ENCODE results near the gene LMX1A. TPM values are rescaled to one million over a fixed set of nuclear protein-coding genes. Genes with fewer than 3 reads are reported as not detected.

LMX1A gene
- total RNA-seq, 1 donor from 2014 or later = 1.6 TPM

GRCh38 chr1:165306543-165307434 is 49.7 kb downstream of the LMX1A start:
- Histone ChIP-seq H3K4me3 (ENCODE audit: low read length in 3 of 3) (no peak overlapping the region), H3K27me3 (ENCODE audit: control insufficient read depth in 3 of 3, insufficient read depth in 3 of 3, low read length in 3 of 3) (peaks cover 4 to 17% (median 7%) of the 10 kb centered on the region in 3 donors)

DNA sequence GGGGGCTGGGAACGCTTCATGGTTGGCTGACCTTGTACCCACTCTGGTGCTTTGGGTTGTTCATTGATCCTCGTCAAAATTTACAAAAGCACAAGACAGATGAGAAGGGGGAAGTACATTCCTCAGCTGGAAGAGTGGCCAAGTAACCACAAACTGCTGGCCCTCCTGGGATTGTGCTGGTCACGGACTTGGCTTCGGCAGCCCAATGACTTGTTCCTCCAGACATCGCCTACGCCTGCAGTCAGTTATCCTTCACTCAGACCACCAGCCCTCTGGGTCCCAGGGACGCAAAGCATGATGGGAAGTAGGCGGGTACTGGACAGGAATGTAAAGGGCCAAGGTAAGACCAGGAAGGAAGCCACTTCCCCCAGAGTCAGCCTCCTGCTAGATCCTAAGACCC is 53.1 kb downstream of the LMX1A start:
- Histone ChIP-seq H3K27ac (ENCODE audit: low read depth, low read length) (no peak overlapping the region), H3K9ac (ENCODE audit: low read depth in 1 of 3, low read length in 3 of 3) (no peak overlapping the region), H3K4me3 (ENCODE audit: low read length in 3 of 3) (no peak overlapping the region), H3K4me1 (ENCODE audit: control insufficient read depth in 3 of 3, insufficient read depth in 3 of 3, low read length in 3 of 3) (peaks cover 0 to 5% (median 0%) of the 10 kb centered on the region in 3 donors), H3K9me3 (ENCODE audit: control insufficient read depth in 3 of 3, low read length in 3 of 3) (no peaks in the 10 kb centered on the region), H3K36me3 (ENCODE audit: control insufficient read depth in 3 of 3, insufficient read depth in 3 of 3, low read length in 3 of 3) (no peaks in the 10 kb centered on the region), H3K27me3 (ENCODE audit: control insufficient read depth in 3 of 3, insufficient read depth in 3 of 3, low read length in 3 of 3) (peaks cover 4 to 20% (median 9%) of the 10 kb centered on the region in 3 donors)

More at GRCh38 chr1:165306543-165307434, 49.7 kb downstream of the LMX1A start:
- no peaks in the 10 kb centered on the region for H3K9me3 ChIP-seq (ENCODE audit: control insufficient read depth in 3 of 3, low read length in 3 of 3)
- H3K36me3 ChIP-seq (ENCODE audit: control insufficient read depth in 3 of 3, insufficient read depth in 3 of 3, low read length in 3 of 3) = no peaks in the 10 kb centered on the region
- H3K27ac ChIP-seq (ENCODE audit: low read depth, low read length) = peak overlapping the region; percentile 2
- no peak overlapping the region for H3K9ac ChIP-seq (ENCODE audit: low read depth in 1 of 3, low read length in 3 of 3)
- peaks cover 0 to 5% (median 0%) of the 10 kb centered on the region in 3 donors for H3K4me1 ChIP-seq (ENCODE audit: control insufficient read depth in 3 of 3, insufficient read depth in 3 of 3, low read length in 3 of 3)

DNA sequence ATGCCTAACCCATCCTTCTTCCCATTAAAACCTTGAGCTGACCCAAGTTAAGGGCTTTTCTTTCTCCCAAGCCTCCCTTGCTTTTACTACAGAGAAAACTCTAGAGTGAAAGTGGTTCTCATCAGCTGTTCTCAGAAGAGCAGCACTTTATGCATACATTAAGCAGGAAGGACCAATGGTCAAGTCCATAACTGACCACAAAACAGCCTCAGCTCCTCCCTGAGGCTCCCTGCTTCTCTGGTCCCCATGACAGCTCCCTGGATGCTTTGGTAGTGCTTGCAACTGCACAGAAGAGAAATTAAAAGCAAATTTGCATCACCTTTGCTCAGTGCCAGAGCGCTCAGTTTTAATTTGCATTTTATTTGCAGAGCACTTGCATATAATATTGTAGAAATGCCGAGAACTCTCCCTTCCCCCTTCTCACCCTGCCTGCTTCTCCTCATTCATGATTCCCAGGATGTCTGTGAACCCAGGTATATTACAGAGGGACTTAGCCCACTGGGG is 56.1 kb downstream of the LMX1A start:
- Histone ChIP-seq H3K27ac (ENCODE audit: low read depth, low read length) (no peak overlapping the region), H3K9ac (ENCODE audit: low read depth in 1 of 3, low read length in 3 of 3) (no peak overlapping the region), H3K36me3 (ENCODE audit: control insufficient read depth in 3 of 3, insufficient read depth in 3 of 3, low read length in 3 of 3) (no peaks in the 10 kb centered on the region), H3K27me3 (ENCODE audit: control insufficient read depth in 3 of 3, insufficient read depth in 3 of 3, low read length in 3 of 3) (peaks cover 4 to 10% (median 6%) of the 10 kb centered on the region in 3 donors), H3K4me1 (ENCODE audit: control insufficient read depth in 3 of 3, insufficient read depth in 3 of 3, low read length in 3 of 3) (peaks cover 0 to 5% (median 0%) of the 10 kb centered on the region in 3 donors), H3K4me3 (ENCODE audit: low read length in 3 of 3) (no peak overlapping the region), H3K9me3 (ENCODE audit: control insufficient read depth in 3 of 3, low read length in 3 of 3) (no peaks in the 10 kb centered on the region)

- Histone ChIP-seq H3K36me3 (ENCODE audit: control insufficient read depth in 3 of 3, insufficient read depth in 3 of 3, low read length in 3 of 3) (no peaks in the 10 kb centered on the region), H3K4me3 (ENCODE audit: low read length in 3 of 3) (no peak overlapping the region), H3K9me3 (ENCODE audit: control insufficient read depth in 3 of 3, low read length in 3 of 3) (no peaks in the 10 kb centered on the region), H3K27me3 (ENCODE audit: control insufficient read depth in 3 of 3, insufficient read depth in 3 of 3, low read length in 3 of 3) (peaks cover 0 to 5% (median 4%) of the 10 kb centered on the region in 3 donors), H3K9ac (ENCODE audit: low read depth in 1 of 3, low read length in 3 of 3) (no peak overlapping the region), H3K4me1 (ENCODE audit: control insufficient read depth in 3 of 3, insufficient read depth in 3 of 3, low read length in 3 of 3) (peaks cover 0 to 2% (median 0%) of the 10 kb centered on the region in 3 donors), H3K27ac (ENCODE audit: low read depth, low read length) (no peak overlapping the region)
Measured at GRCh38 chr1:165298203-165298820, 58.2 kb downstream of the LMX1A start.

DNA sequence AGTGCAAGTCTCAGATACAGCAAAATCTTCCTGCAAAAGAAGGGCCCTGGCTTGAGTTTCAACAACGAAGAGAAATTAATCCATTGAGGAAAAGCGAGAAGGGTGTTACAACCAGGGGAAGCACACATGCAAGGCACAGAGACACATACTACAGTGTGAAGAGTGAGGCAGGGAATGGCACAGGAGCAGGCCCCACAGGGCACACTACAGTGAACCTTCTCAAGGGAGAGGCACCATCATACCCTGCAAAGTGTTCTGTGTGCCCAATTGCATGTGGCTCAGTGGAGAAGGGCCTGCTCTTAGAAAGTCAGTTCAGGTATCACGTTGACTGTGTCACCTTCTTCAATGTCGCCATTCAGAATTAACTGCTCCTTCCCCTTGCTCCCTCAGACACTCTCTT is 60.3 kb downstream of the LMX1A start:
- Histone ChIP-seq H3K36me3 (ENCODE audit: control insufficient read depth in 3 of 3, insufficient read depth in 3 of 3, low read length in 3 of 3) (no peaks in the 10 kb centered on the region), H3K9ac (ENCODE audit: low read depth in 1 of 3, low read length in 3 of 3) (no peak overlapping the region), H3K27ac (ENCODE audit: low read depth, low read length) (no peak overlapping the region), H3K27me3 (ENCODE audit: control insufficient read depth in 3 of 3, insufficient read depth in 3 of 3, low read length in 3 of 3) (peaks cover 0 to 3% (median 0%) of the 10 kb centered on the region in 3 donors), H3K4me3 (ENCODE audit: low read length in 3 of 3) (no peak overlapping the region), H3K9me3 (ENCODE audit: control insufficient read depth in 3 of 3, low read length in 3 of 3) (no peaks in the 10 kb centered on the region), H3K4me1 (ENCODE audit: control insufficient read depth in 3 of 3, insufficient read depth in 3 of 3, low read length in 3 of 3) (no peaks in the 10 kb centered on the region)

- Histone ChIP-seq H3K4me3 (ENCODE audit: low read length in 3 of 3) (no peak overlapping the region), H3K36me3 (ENCODE audit: control insufficient read depth in 3 of 3, insufficient read depth in 3 of 3, low read length in 3 of 3) (no peaks in the 10 kb centered on the region), H3K27ac (ENCODE audit: low read depth, low read length) (no peak overlapping the region), H3K9me3 (ENCODE audit: control insufficient read depth in 3 of 3, low read length in 3 of 3) (no peaks in the 10 kb centered on the region), H3K4me1 (ENCODE audit: control insufficient read depth in 3 of 3, insufficient read depth in 3 of 3, low read length in 3 of 3) (no peaks in the 10 kb centered on the region), H3K27me3 (ENCODE audit: control insufficient read depth in 3 of 3, insufficient read depth in 3 of 3, low read length in 3 of 3) (peaks cover 7 to 8% (median 7%) of the 10 kb centered on the region in 3 donors), H3K9ac (ENCODE audit: low read depth in 1 of 3, low read length in 3 of 3) (no peak overlapping the region)
Measured at GRCh38 chr1:165290148-165290547, 66.4 kb downstream of the LMX1A start.

DNA sequence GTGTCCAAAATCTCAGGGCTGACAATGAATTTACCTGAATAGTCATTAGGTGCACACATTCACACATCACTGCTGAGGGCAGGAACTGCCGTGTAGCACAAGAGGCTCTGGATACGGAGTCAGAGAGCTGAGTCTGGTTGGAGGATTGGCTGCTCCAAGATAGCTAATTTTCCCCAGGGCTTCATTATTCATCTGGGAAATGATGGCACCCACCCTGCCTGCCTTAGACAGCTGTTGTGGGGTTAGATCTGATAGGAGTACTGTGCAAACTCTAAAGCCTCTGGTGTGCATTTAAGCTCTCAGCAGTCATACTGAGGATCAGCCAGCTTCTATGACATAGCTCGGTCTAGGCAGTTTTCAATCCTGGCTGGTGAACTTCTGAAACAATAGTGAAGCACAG is 67.0 kb downstream of the LMX1A start:
- Histone ChIP-seq H3K27ac (ENCODE audit: low read depth, low read length) (no peak overlapping the region), H3K27me3 (ENCODE audit: control insufficient read depth in 3 of 3, insufficient read depth in 3 of 3, low read length in 3 of 3) (peaks cover 8 to 12% (median 11%) of the 10 kb centered on the region in 3 donors), H3K9ac (ENCODE audit: low read depth in 1 of 3, low read length in 3 of 3) (no peak overlapping the region), H3K9me3 (ENCODE audit: control insufficient read depth in 3 of 3, low read length in 3 of 3) (no peaks in the 10 kb centered on the region), H3K36me3 (ENCODE audit: control insufficient read depth in 3 of 3, insufficient read depth in 3 of 3, low read length in 3 of 3) (no peaks in the 10 kb centered on the region), H3K4me3 (ENCODE audit: low read length in 3 of 3) (no peak overlapping the region), H3K4me1 (ENCODE audit: control insufficient read depth in 3 of 3, insufficient read depth in 3 of 3, low read length in 3 of 3) (no peaks in the 10 kb centered on the region)

GRCh38 chr1:165288350-165289120 is 68.0 kb downstream of the LMX1A start:
- no peak overlapping the region for H3K9ac ChIP-seq (ENCODE audit: low read depth in 1 of 3, low read length in 3 of 3)
- H3K36me3 ChIP-seq (ENCODE audit: control insufficient read depth in 3 of 3, insufficient read depth in 3 of 3, low read length in 3 of 3) = no peaks in the 10 kb centered on the region
- H3K9me3 ChIP-seq (ENCODE audit: control insufficient read depth in 3 of 3, low read length in 3 of 3) = no peaks in the 10 kb centered on the region
- peaks cover 8 to 14% (median 12%) of the 10 kb centered on the region in 3 donors for H3K27me3 ChIP-seq (ENCODE audit: control insufficient read depth in 3 of 3, insufficient read depth in 3 of 3, low read length in 3 of 3)
- no peak overlapping the region for H3K4me3 ChIP-seq (ENCODE audit: low read length in 3 of 3)
- H3K4me1 ChIP-seq (ENCODE audit: control insufficient read depth in 3 of 3, insufficient read depth in 3 of 3, low read length in 3 of 3) = no peaks in the 10 kb centered on the region
- no peak overlapping the region for H3K27ac ChIP-seq (ENCODE audit: low read depth, low read length)

- Histone ChIP-seq H3K4me3 (ENCODE audit: low read length in 3 of 3) (no peak overlapping the region), H3K27me3 (ENCODE audit: control insufficient read depth in 3 of 3, insufficient read depth in 3 of 3, low read length in 3 of 3) (peaks cover 8 to 14% (median 12%) of the 10 kb centered on the region in 3 donors), H3K9ac (ENCODE audit: low read depth in 1 of 3, low read length in 3 of 3) (no peak overlapping the region), H3K4me1 (ENCODE audit: control insufficient read depth in 3 of 3, insufficient read depth in 3 of 3, low read length in 3 of 3) (no peaks in the 10 kb centered on the region), H3K9me3 (ENCODE audit: control insufficient read depth in 3 of 3, low read length in 3 of 3) (no peaks in the 10 kb centered on the region), H3K27ac (ENCODE audit: low read depth, low read length) (no peak overlapping the region), H3K36me3 (ENCODE audit: control insufficient read depth in 3 of 3, insufficient read depth in 3 of 3, low read length in 3 of 3) (no peaks in the 10 kb centered on the region)
Measured at GRCh38 chr1:165287781-165288180, 68.7 kb downstream of the LMX1A start.

Data from skeletal muscle tissue (tissue), 4 donors.